Measurements from ENCODE around the gene YWHAG. TPM values are rescaled to one million over a fixed set of nuclear protein-coding genes. Genes with fewer than 3 reads are reported as not detected.
A peak's percentile ranks its signal among the peaks of the same experiment; 100 is the strongest.

The YWHAG gene
- total and polyA plus RNA-seq, 2 of the 13 experiments (the other 11 are each of a cell fraction or from before 2014, with no cell fraction given) = 36.9 to 67.5 TPM

DNA sequence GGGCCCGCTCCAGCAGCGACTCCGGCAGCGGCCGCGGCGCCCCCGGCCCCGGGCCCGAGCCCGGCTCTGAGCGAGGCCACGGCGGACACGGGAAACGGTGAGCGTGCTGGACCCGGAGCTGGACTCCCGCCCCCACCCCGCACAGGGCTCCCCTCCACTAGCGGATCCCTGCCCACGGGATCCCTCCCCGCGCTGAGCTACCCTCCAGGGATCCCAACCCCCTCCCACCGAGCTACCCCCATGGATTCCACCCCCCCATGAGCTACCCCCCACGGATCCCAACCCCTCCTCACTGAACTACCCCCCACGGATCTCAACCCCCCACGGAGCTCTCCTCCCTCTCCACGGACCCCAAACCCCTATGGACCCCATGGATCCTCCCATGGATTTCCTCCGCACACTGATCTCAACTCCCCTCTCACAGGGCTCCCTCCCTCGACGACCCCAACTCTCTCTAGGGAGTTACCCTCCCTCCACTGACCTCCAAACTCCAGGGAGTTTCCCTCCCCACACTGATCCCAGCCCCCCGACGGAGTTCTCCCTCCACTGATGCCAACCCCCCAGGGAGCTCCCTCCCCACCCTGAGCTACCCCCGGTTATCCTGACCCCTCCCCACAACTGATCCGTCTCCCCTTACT is 77.0 kb downstream of the YWHAG start:
- FAIRE-seq (no peak), DNase-seq (ENCODE audit: low spot score) (no peak), ATAC-seq (no peak)
- no peaks in the 10 kb centered on the region for H3K36me3 ChIP-seq (replicated peaks in 1 of 2; ENCODE audit: control insufficient read depth in 1 of 2, insufficient read depth in 2 of 2, low read length in 2 of 2)
- H2AFZ ChIP-seq (ENCODE audit: low read length) = no peak overlapping the region
- H3K27me3 ChIP-seq (ENCODE audit: control insufficient read depth in 1 of 2, insufficient read depth in 2 of 2, low read length in 2 of 2) = peaks cover 10 to 68% of the 10 kb centered on the region in 2 experiments
- intact Hi-C loops (cut with micrococcal nuclease; ENCODE audit: unreplicated experiment) = no loop called here
- H4K20me1 ChIP-seq (ENCODE audit: insufficient read depth, low read length) = no peaks in the 10 kb centered on the region
- CTCF ChIA-PET (ENCODE audit: low intra/inter-chr PET ratio, low total read pairs) = no interaction called here
- H3K9me3 ChIP-seq (ENCODE audit: low read length) = no peaks in the 10 kb centered on the region
- in situ Hi-C loops (cut with HindIII; ENCODE audit: extremely low pct_ligation_motif_present, low pct_unique_long_range_greater_than_20kb) = loop anchor here (5.0 kb wide), 1 partner anchor 35 kb away; no protein-coding TSS in a partner anchor
- H3K27ac ChIP-seq (ENCODE audit: extremely low read length, insufficient read depth, low read length) = no peak overlapping the region
- no peak overlapping the region for H3K9ac ChIP-seq (ENCODE audit: insufficient read depth, low read depth, low read length)
- no peaks in the 10 kb centered on the region for H3K79me2 ChIP-seq (ENCODE audit: insufficient read depth, low read length)
- TF ChIP-seq EZH2 (conservative IDR thresholded peaks at IDR 0.05; ENCODE audit: low read depth, low read length) (0 out of 2 replicates have a peak, but pooled peaks have one; percentile 11), RFX5 (IDR thresholded peaks at IDR 0.05; ENCODE audit: low read depth, low read length) (no peak)
- peak overlapping the region; percentile 1; the same call in 1 of the 2 replicates for H3K4me2 ChIP-seq (ENCODE audit: low read depth, low read length)
- 19% methylated on average over 16 of the region's 36 CpGs for WGBS (ENCODE audit: low lambda C conversion rate)
- peak overlapping the region in 2 of 3 experiments; percentile 16 to 33; a peak in 2 of 6 replicates for H3K4me3 ChIP-seq (replicated peaks in 1 of 3; ENCODE audit: insufficient read depth in 1 of 3, low read depth in 2 of 3, low read length in 3 of 3)
- BruUV-seq (replicated peaks) = no TSS peak
- peaks cover 20% of the 10 kb centered on the region for H3K4me1 ChIP-seq (ENCODE audit: insufficient read depth, low read length)
- POLR2A ChIA-PET = no interaction called here

DNA sequence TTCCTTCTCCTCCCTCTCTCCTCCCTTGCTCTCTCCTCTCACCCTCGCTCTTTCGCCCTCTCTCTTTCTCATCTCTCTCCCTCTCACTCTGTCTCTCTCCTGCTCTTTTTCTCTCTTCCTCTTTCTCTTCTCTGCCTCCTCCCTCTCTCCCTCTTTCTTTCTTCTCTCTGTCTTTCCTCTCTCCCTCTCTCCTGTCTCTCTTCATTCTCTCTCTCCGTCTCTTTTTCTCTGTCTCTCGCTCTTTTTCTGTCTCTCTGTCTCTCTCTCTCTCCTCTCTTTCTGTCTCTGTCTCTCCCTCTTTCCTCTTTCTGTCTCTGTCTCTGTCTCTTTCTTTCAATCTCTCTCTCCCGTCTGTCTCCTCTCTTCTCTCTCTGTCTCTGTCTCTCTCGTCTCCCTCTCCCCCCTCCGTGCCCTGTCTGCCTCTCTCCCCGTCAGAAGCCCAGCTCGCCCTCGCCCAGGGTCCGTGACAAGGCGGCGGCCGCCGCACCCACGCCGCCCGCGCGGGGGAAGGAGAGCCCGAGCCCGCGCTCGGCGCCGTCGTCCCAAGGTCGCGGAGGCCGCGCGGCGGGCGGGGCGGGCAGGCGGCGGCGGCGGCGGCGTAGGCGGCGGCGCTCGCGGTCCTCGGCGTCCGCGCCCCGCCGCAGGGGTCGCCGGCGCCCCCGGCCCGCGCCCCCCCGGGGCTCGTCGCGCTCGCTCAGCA is 77.6 kb downstream of the YWHAG start:
- H3K79me2 ChIP-seq (ENCODE audit: insufficient read depth, low read length) = no peaks in the 10 kb centered on the region
- H3K4me1 ChIP-seq (ENCODE audit: insufficient read depth, low read length) = peaks cover 13% of the 10 kb centered on the region
- BruUV-seq (replicated peaks) = no TSS peak
- H3K9me3 ChIP-seq (ENCODE audit: low read length) = no peaks in the 10 kb centered on the region
- H3K27me3 ChIP-seq (ENCODE audit: control insufficient read depth in 1 of 2, insufficient read depth in 2 of 2, low read length in 2 of 2) = peaks cover 11 to 69% of the 10 kb centered on the region in 2 experiments
- H3K36me3 ChIP-seq (replicated peaks in 1 of 2; ENCODE audit: control insufficient read depth in 1 of 2, insufficient read depth in 2 of 2, low read length in 2 of 2) = no peaks in the 10 kb centered on the region
- H3K9ac ChIP-seq (ENCODE audit: insufficient read depth, low read depth, low read length) = no peak overlapping the region
- ATAC-seq (no peak), FAIRE-seq (no peak), DNase-seq (ENCODE audit: low spot score) (no peak)
- WGBS (ENCODE audit: low lambda C conversion rate) = 10% methylated on average over 39 of the region's 63 CpGs
- peak overlapping the region in 2 of 3 experiments; percentile 26 to 54; a peak in 3 of 6 replicates for H3K4me3 ChIP-seq (replicated peaks in 1 of 3; ENCODE audit: insufficient read depth in 1 of 3, low read depth in 2 of 3, low read length in 3 of 3)
- no peak overlapping the region for H3K27ac ChIP-seq (ENCODE audit: extremely low read length, insufficient read depth, low read length)
- H3K4me2 ChIP-seq (ENCODE audit: low read depth, low read length) = peak overlapping the region; percentile 67
- no peaks in the 10 kb centered on the region for H4K20me1 ChIP-seq (ENCODE audit: insufficient read depth, low read length)
- TF ChIP-seq, protein P1, sequence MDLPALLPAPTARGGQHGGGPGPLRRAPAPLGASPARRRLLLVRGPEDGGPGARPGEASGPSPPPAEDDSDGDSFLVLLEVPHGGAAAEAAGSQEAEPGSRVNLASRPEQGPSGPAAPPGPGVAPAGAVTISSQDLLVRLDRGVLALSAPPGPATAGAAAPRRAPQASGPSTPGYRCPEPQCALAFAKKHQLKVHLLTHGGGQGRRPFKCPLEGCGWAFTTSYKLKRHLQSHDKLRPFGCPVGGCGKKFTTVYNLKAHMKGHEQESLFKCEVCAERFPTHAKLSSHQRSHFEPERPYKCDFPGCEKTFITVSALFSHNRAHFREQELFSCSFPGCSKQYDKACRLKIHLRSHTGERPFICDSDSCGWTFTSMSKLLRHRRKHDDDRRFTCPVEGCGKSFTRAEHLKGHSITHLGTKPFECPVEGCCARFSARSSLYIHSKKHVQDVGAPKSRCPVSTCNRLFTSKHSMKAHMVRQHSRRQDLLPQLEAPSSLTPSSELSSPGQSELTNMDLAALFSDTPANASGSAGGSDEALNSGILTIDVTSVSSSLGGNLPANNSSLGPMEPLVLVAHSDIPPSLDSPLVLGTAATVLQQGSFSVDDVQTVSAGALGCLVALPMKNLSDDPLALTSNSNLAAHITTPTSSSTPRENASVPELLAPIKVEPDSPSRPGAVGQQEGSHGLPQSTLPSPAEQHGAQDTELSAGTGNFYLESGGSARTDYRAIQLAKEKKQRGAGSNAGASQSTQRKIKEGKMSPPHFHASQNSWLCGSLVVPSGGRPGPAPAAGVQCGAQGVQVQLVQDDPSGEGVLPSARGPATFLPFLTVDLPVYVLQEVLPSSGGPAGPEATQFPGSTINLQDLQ (CRISPR knock-in tag; IDR thresholded peaks at IDR 0.05) = no peak
- TF ChIP-seq EZH2 (conservative IDR thresholded peaks at IDR 0.05; ENCODE audit: low read depth, low read length) = peak; percentile 95; the same call in 1 of the 2 replicates
- no peak for TF ChIP-seq ZNF30 (CRISPR knock-in tag; IDR thresholded peaks at IDR 0.05)
- no peak for TF ChIP-seq KMT2B (CRISPR knock-in tag; IDR thresholded peaks at IDR 0.05)
- TF ChIP-seq, protein P2, sequence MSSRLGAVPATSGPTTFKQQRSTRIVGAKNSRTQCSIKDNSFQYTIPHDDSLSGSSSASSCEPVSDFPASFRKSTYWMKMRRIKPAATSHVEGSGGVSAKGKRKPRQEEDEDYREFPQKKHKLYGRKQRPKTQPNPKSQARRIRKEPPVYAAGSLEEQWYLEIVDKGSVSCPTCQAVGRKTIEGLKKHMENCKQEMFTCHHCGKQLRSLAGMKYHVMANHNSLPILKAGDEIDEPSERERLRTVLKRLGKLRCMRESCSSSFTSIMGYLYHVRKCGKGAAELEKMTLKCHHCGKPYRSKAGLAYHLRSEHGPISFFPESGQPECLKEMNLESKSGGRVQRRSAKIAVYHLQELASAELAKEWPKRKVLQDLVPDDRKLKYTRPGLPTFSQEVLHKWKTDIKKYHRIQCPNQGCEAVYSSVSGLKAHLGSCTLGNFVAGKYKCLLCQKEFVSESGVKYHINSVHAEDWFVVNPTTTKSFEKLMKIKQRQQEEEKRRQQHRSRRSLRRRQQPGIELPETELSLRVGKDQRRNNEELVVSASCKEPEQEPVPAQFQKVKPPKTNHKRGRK (CRISPR knock-in tag; IDR thresholded peaks at IDR 0.05) = 0 out of 2 replicates have a peak, but pooled peaks have one; percentile 81
- no peak overlapping the region for H2AFZ ChIP-seq (ENCODE audit: low read length)
- CTCF ChIA-PET (ENCODE audit: low intra/inter-chr PET ratio, low total read pairs) = interaction anchor here (0.7 to 1.0 kb wide), 2 partner anchors 33 to 67 kb away, joined by 3 read pairs; no protein-coding TSS in a partner anchor
- intact Hi-C loops (cut with micrococcal nuclease; ENCODE audit: unreplicated experiment) = no loop called here
- POLR2A ChIA-PET = interaction anchor here (0.6 kb wide), 1 partner anchor 22 kb away, joined by 3 read pairs; no protein-coding TSS in a partner anchor
- in situ Hi-C loops (cut with HindIII; ENCODE audit: extremely low pct_ligation_motif_present, low pct_unique_long_range_greater_than_20kb) = loop anchor here (5.0 kb wide), 1 partner anchor 36 kb away; no protein-coding TSS in a partner anchor
